ENCODE results near the gene TMEM168.
"Not testable (repeated sequence)": the region's sequence is repeated elsewhere in the genome, so short reads cannot be mapped to it uniquely, and the experiment has no call there.

TMEM168 gene

GRCh38 chr7:112744818-112745217 lies 45.4 kb downstream of the TMEM168 start:
- Histone ChIP-seq H3K36me3 (no peaks in the 10 kb centered on the region), H3K4me1 (no peaks in the 10 kb centered on the region), H3K27ac (no peak overlapping the region), H3K4me2 (no peak overlapping the region), H3K9me3 (replicated peaks in 1 of 11) (peaks cover 0 to 6% (median 0%) of the 10 kb centered on the region in 11 experiments; a peak in 2 of 22 replicates), H4K20me1 (no peaks in the 10 kb centered on the region), H3K4me3 (no peak overlapping the region), H3K9ac (no peak overlapping the region), H3K27me3 (no peaks in the 10 kb centered on the region)
- no peak for TF ChIP-seq Cebpa-rat (IDR thresholded peaks at IDR 0.05)

DNA sequence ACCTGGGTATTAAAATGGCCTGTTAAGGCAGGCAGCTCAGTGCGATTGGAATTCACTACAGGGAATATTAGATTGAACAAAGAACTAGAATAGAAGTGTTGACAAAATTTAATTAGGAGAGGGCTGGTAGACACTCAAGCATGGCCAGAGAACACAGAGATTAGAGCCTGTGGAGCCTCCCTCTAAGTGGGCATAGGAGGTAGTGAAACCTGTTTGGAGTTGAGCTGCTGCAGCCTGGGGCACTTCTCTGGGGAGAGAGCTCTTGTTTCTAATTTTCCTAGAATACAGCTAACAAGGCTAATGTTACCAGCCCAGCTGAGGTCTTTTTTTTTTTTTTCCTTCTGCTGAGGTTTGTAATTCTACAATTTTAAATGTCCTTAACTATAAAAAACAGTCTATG lies 46.4 kb downstream of the TMEM168 start:
- Histone ChIP-seq H3K9ac (no peak overlapping the region), H3K9me3 (replicated peaks in 1 of 11) (peaks cover 0 to 15% (median 0%) of the 10 kb centered on the region in 11 experiments; a peak in 6 of 22 replicates), H4K20me1 (no peaks in the 10 kb centered on the region), H3K4me1 (no peaks in the 10 kb centered on the region), H3K36me3 (no peaks in the 10 kb centered on the region), H3K27me3 (no peaks in the 10 kb centered on the region), H3K27ac (no peak overlapping the region), H3K4me2 (no peak overlapping the region), H3K4me3 (no peak overlapping the region)
- TF ChIP-seq Cebpa-rat (IDR thresholded peaks at IDR 0.05): no peak

DNA sequence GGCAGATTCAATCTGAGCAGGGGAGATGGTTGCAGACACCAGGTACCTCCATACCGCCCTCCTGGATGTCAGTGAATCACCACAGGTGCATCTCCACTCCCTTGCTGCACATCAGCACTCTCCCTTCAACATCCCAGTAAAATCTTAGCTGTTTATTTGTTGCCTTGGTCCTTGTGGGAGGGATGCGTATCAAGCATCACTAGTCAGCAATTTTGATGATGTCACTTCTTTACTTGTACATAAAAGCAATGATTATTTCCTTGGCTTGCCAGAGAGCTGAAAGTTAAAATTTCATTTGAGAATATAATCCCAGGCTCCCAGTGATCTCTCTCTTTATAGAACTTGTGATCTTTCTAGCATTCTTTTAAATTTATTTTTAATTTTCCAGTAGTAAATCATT lies 49.5 kb downstream of the TMEM168 start:
- Histone ChIP-seq H3K27me3 (no peaks in the 10 kb centered on the region), H3K4me1 (no peaks in the 10 kb centered on the region), H3K4me3 (no peak overlapping the region), H3K27ac (no peak overlapping the region), H3K9ac (no peak overlapping the region), H3K4me2 (no peak overlapping the region), H4K20me1 (no peaks in the 10 kb centered on the region), H3K9me3 (replicated peaks in 1 of 11) (peaks cover 12 to 28% (median 15%) of the 10 kb centered on the region in 11 experiments; a peak in 21 of 22 replicates), H3K36me3 (no peaks in the 10 kb centered on the region)
- no peak for TF ChIP-seq Cebpa-rat (IDR thresholded peaks at IDR 0.05)

DNA sequence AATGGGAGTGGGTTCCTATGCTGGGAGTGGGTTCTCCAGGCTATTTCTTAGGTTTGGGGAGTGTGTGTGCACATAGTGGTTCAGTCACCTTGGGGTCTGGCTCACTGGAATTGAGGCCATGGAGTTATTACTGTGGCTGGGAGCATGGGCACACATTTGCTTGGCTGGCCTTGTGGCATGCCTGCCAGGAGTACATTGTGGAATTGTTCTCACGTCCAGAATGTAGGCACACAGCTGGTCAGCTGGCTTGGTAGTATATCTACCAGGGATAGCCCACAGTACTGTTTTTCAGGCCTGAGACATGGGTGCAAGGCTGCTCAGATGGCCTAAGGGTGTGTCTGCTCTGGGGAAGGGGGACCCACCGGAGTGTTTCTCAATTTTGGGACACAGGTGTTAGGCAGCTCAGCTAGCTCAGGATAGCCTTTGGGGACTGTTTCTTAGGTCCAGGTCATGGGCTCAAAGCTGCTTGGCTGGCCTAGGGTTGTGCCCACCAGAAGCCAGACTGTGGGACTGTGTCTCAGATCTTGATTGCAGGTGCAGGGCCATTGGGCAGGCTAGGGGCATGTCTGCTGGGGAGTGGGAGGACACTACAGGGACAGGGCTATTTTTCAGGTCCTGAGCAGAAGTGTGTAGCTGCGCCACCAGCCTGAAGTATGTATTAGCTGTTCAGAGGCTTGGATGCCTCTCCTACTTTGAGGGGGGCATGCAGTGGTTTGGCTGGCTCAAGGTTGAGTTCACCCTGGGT lies 50.6 kb downstream of the TMEM168 start:
- no peak overlapping the region for H3K9ac ChIP-seq
- no peaks in the 10 kb centered on the region for H4K20me1 ChIP-seq
- peaks cover 18 to 38% (median 23%) of the 10 kb centered on the region in 11 experiments for H3K9me3 ChIP-seq (replicated peaks in 1 of 11)
- no peaks in the 10 kb centered on the region for H3K27me3 ChIP-seq
- H3K4me3 ChIP-seq: no peak overlapping the region
- no peak overlapping the region for H3K4me2 ChIP-seq
- no peaks in the 10 kb centered on the region for H3K36me3 ChIP-seq
- H3K4me1 ChIP-seq: no peaks in the 10 kb centered on the region
- no peak overlapping the region for H3K27ac ChIP-seq
- TF ChIP-seq Cebpa-rat (IDR thresholded peaks at IDR 0.05): no peak

GRCh38 chr7:112735261-112735660 lies 54.9 kb downstream of the TMEM168 start:
- Histone ChIP-seq H3K4me1 (no peaks in the 10 kb centered on the region), H3K9me3 (replicated peaks in 1 of 11) (peaks cover 24 to 50% (median 32%) of the 10 kb centered on the region in 11 experiments), H3K4me3 (no peak overlapping the region), H3K27ac (no peak overlapping the region), H3K27me3 (no peaks in the 10 kb centered on the region), H3K4me2 (no peak overlapping the region), H4K20me1 (no peaks in the 10 kb centered on the region), H3K36me3 (no peaks in the 10 kb centered on the region), H3K9ac (no peak overlapping the region)
- no peak for TF ChIP-seq Cebpa-rat (IDR thresholded peaks at IDR 0.05)

GRCh38 chr7:112731324-112731723 lies 58.9 kb downstream of the TMEM168 start:
- not testable (repeated sequence) for H3K4me2 ChIP-seq, H3K4me1 ChIP-seq, H3K4me3 ChIP-seq, H3K36me3 ChIP-seq, H3K27ac ChIP-seq, H4K20me1 ChIP-seq, H3K27me3 ChIP-seq, H3K9ac ChIP-seq
- peaks cover 20 to 48% (median 30%) of the 10 kb centered on the region in 11 experiments; a peak in 21 of 22 replicates for H3K9me3 ChIP-seq (replicated peaks in 1 of 11)

DNA sequence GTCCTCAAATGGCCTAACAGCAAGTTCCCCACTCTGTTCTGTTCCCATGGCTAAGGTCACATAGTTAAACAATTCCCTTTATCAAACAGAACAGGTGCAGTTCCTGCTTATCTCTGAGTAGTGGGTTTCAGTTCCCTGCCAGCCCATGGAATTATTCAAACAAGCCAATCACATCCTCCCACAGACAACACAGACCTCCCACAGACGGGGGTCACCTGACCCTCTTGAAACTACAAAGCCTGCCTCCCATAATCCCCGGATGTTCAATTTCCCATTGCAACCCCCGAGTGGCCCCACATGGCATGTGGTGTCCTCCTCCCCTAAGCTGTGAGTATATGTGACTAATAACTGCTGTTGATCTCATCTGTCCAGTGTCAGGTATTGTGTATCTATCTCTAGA lies 64.1 kb downstream of the TMEM168 start:
- Histone ChIP-seq H3K9ac (no peak overlapping the region), H4K20me1 (no peaks in the 10 kb centered on the region), H3K9me3 (replicated peaks in 1 of 11) (peaks cover 4 to 20% (median 11%) of the 10 kb centered on the region in 11 experiments; a peak in 14 of 22 replicates), H3K4me2 (no peak overlapping the region), H3K27me3 (no peaks in the 10 kb centered on the region), H3K4me3 (no peak overlapping the region), H3K27ac (no peak overlapping the region), H3K36me3 (no peaks in the 10 kb centered on the region), H3K4me1 (no peaks in the 10 kb centered on the region)
- no peak for TF ChIP-seq Cebpa-rat (IDR thresholded peaks at IDR 0.05)

DNA sequence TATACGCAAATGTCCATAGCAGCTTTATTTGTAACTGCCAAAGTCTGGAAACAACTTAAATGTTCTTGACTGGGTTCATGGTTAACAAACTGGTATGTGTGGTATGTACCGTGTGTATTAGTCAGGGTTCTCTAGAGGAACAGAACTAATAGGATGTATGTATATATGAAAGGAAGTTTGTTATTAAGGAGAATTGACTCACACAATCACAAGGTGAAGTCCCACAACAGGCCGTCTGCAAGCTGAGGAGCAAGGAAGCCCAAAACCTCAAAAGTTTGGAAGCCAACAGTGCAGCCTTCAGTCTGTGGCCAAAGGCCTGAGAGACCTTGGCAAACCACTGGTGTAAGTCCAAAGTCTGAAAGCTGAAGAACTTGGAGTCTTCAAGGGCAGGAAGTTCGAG lies 66.8 kb downstream of the TMEM168 start:
- Histone ChIP-seq H3K36me3 (no peaks in the 10 kb centered on the region), H3K4me1 (no peaks in the 10 kb centered on the region), H3K9ac (no peak overlapping the region), H3K27me3 (no peaks in the 10 kb centered on the region), H3K4me3 (no peak overlapping the region), H4K20me1 (no peaks in the 10 kb centered on the region), H3K9me3 (replicated peaks in 1 of 11) (peaks cover 2 to 5% (median 3%) of the 10 kb centered on the region in 11 experiments; a peak in 13 of 22 replicates), H3K4me2 (no peak overlapping the region), H3K27ac (no peak overlapping the region)
- no peak for TF ChIP-seq Cebpa-rat (IDR thresholded peaks at IDR 0.05)

DNA sequence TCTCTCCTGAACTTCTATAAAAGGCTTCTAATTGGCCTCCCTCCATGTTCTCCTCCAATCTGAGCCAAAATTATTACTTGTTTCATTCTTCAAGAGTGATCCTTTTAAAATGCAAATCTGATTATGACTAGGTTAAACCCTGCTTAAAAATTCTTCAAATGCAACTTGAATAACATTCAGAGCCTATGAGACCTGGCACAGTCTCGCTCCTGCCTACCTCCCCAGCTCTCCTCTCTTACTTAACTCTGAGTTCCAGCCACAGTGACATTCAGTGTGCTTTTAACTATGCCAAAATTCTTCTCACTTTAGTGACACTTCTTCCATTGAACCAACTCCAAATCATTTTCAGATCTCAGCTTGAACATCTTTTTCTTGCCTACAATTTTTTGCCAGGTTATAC lies 68.8 kb downstream of the TMEM168 start:
- TF ChIP-seq Cebpa-rat (IDR thresholded peaks at IDR 0.05): no peak
- Histone ChIP-seq H3K27ac (no peak overlapping the region), H3K4me3 (no peak overlapping the region), H3K27me3 (no peaks in the 10 kb centered on the region), H3K9ac (no peak overlapping the region), H3K4me1 (no peaks in the 10 kb centered on the region), H3K36me3 (no peaks in the 10 kb centered on the region), H3K4me2 (no peak overlapping the region), H3K9me3 (replicated peaks in 1 of 11) (no peaks in the 10 kb centered on the region; a peak in 1 of 22 replicates), H4K20me1 (no peaks in the 10 kb centered on the region)

GRCh38 chr7:112715525-112715924 lies 74.7 kb downstream of the TMEM168 start:
- Histone ChIP-seq H3K4me1 (no peaks in the 10 kb centered on the region), H3K4me3 (no peak overlapping the region), H3K9me3 (replicated peaks in 1 of 11) (no peaks in the 10 kb centered on the region), H4K20me1 (no peaks in the 10 kb centered on the region; a peak in 1 of 22 replicates), H3K36me3 (no peaks in the 10 kb centered on the region), H3K9ac (no peak overlapping the region), H3K27me3 (no peaks in the 10 kb centered on the region), H3K4me2 (no peak overlapping the region), H3K27ac (no peak overlapping the region)
- TF ChIP-seq Cebpa-rat (IDR thresholded peaks at IDR 0.05): no peak

All from BLaER1 treated with 17β-estradiol and CSF1 and Interleukin-3, amounts not matched to agents 10 nM and 100 nM (cell line).